ENCODE results near the gene EBF4. TPM values are rescaled to one million over a fixed set of nuclear protein-coding genes. Genes with fewer than 3 reads are reported as not detected.

The EBF4 gene
- total and polyA plus RNA-seq, 7 donors: 0.42 to 1.9 (median 1.2) TPM

GRCh38 chr20:2749343-2749950 lies 56.9 kb downstream of the EBF4 start:
- no peak for TF ChIP-seq CTCF (IDR thresholded peaks at IDR 0.05)
- ATAC-seq (no peak), DNase-seq (no peak)
- Histone ChIP-seq H3K36me3 (ENCODE audit: insufficient read depth in 1 of 2, low read depth in 1 of 2) (no peaks in the 10 kb centered on the region), H3K4me3 (no peak overlapping the region), H3K27me3 (ENCODE audit: insufficient read depth in 3 of 3, low read length in 2 of 3) (peaks cover 0 to 88% (median 35%) of the 10 kb centered on the region in 3 donors), H3K27ac (no peak overlapping the region), H3K9me3 (no peaks in the 10 kb centered on the region), H3K4me1 (peaks cover 6% of the 10 kb centered on the region)
- 14 to 16% (median 14%) methylated on average over 47 to 49 of the region's 49 CpGs for WGBS, 3 donors
- intact Hi-C loops (cut with DNase I): no loop called here

- no peak for TF ChIP-seq CTCF (IDR thresholded peaks at IDR 0.05)
- intact Hi-C loops (cut with DNase I): loop anchor here in 1 of 2 donors (10.0 kb wide), 2 partner anchors 105 to 255 kb away; no protein-coding TSS in a partner anchor
- Histone ChIP-seq H3K27me3 (ENCODE audit: insufficient read depth in 3 of 3, low read length in 2 of 3) (peaks cover 0 to 88% (median 40%) of the 10 kb centered on the region in 3 donors), H3K36me3 (ENCODE audit: insufficient read depth in 1 of 2, low read depth in 1 of 2) (no peaks in the 10 kb centered on the region), H3K27ac (no peak overlapping the region), H3K4me1 (peaks cover 6% of the 10 kb centered on the region), H3K9me3 (no peaks in the 10 kb centered on the region), H3K4me3 (no peak overlapping the region)
- ATAC-seq (no peak), DNase-seq (no peak)
- WGBS, 3 donors: 8 to 16% (median 13%) methylated on average over 28 to 30 of the region's 30 CpGs
These were observed 57.4 kb downstream of the EBF4 start for GRCh38 chr20:2749951-2750490.

GRCh38 chr20:2750491-2751251 lies 58.1 kb downstream of the EBF4 start:
- peak; percentile 50 to 72 for DNase-seq

GRCh38 chr20:2751347-2751877 lies 58.8 kb downstream of the EBF4 start:
- Histone ChIP-seq H3K4me1 (peaks cover 6% of the 10 kb centered on the region), H3K27ac (no peak overlapping the region), H3K36me3 (ENCODE audit: insufficient read depth in 1 of 2, low read depth in 1 of 2) (no peaks in the 10 kb centered on the region), H3K4me3 (peak overlapping the region; percentile 55), H3K27me3 (ENCODE audit: insufficient read depth in 3 of 3, low read length in 2 of 3) (peaks cover 0 to 90% (median 40%) of the 10 kb centered on the region in 3 donors), H3K9me3 (no peaks in the 10 kb centered on the region)
- WGBS, 3 donors: 1 to 4% (median 1%) methylated on average over 21 to 26 of the region's 26 CpGs
- no peak for TF ChIP-seq CTCF (IDR thresholded peaks at IDR 0.05)
- intact Hi-C loops (cut with DNase I): loop anchor here in 1 of 2 donors (10.0 kb wide), 2 partner anchors 103 to 253 kb away; no protein-coding TSS in a partner anchor
- ATAC-seq (peak in 1 of 4 donors; percentile 35), DNase-seq (no peak)

More at GRCh38 chr20:2750491-2751251, 58.1 kb downstream of the EBF4 start:
- H3K9me3 ChIP-seq: no peaks in the 10 kb centered on the region
- intact Hi-C loops (cut with DNase I): loop anchor here in 1 of 2 donors (10.0 kb wide), 2 partner anchors 104 to 254 kb away; no protein-coding TSS in a partner anchor
- H3K4me1 ChIP-seq: peaks cover 6% of the 10 kb centered on the region
- no peaks in the 10 kb centered on the region for H3K36me3 ChIP-seq (ENCODE audit: insufficient read depth in 1 of 2, low read depth in 1 of 2)
- ATAC-seq: peak in 3 of 4 donors; percentile 37 to 64 (median 44)
- no peak for TF ChIP-seq CTCF (IDR thresholded peaks at IDR 0.05)
- peaks cover 0 to 88% (median 40%) of the 10 kb centered on the region in 3 donors for H3K27me3 ChIP-seq (ENCODE audit: insufficient read depth in 3 of 3, low read length in 2 of 3)
- no peak overlapping the region for H3K4me3 ChIP-seq
- no peak overlapping the region for H3K27ac ChIP-seq
- 1 to 2% (median 2%) methylated on average over 29 to 34 of the region's 34 CpGs for WGBS, 3 donors
